ENCODE measurements around the gene RASA1.
A peak's percentile ranks its signal among the peaks of the same experiment; 100 is the strongest.
"Not testable (repeated sequence)": the region's sequence is repeated elsewhere in the genome, so short reads cannot be mapped to it uniquely, and the experiment has no call there.

The RASA1 gene

GRCh38 chr5:87267574-87268125 lies at the start of gene RASA1:
RASA1 (plus strand) TSS chr5:87267883; CDS start chr5:87268452, 569 bp downstream.
- DNase-seq: peak; percentile 92

- DNase-seq: no peak
These were observed 37.9 kb upstream of the RASA1 start for GRCh38 chr5:87229780-87230179.

- no peak for DNase-seq
These were observed 36.5 kb upstream of the RASA1 start for GRCh38 chr5:87231037-87231808.

GRCh38 chr5:87233143-87233542 lies 34.5 kb upstream of the RASA1 start:
- no peak for DNase-seq

GRCh38 chr5:87241555-87241954 lies 26.1 kb upstream of the RASA1 start:
- no peak for DNase-seq

- DNase-seq: no peak
These were observed 25.4 kb upstream of the RASA1 start for GRCh38 chr5:87242242-87242641.

GRCh38 chr5:87243161-87243844 lies 24.4 kb upstream of the RASA1 start:
- peak; percentile 7 for DNase-seq

GRCh38 chr5:87245451-87245850 lies 22.2 kb upstream of the RASA1 start:
- no peak for DNase-seq

- DNase-seq: no peak
These were observed 21.6 kb upstream of the RASA1 start for GRCh38 chr5:87246061-87246460.

GRCh38 chr5:87252283-87252605 lies 15.4 kb upstream of the RASA1 start:
- DNase-seq: no peak

GRCh38 chr5:87254035-87254434 lies 13.6 kb upstream of the RASA1 start:
- no peak for DNase-seq

GRCh38 chr5:87258507-87258906 lies 9.2 kb upstream of the RASA1 start:
- no peak for DNase-seq

- peak; percentile 9 for DNase-seq
These were observed 7.0 kb upstream of the RASA1 start for GRCh38 chr5:87260604-87261192.

GRCh38 chr5:87263498-87263897 lies 4.2 kb upstream of the RASA1 start:
- no peak for DNase-seq

- DNase-seq: no peak
These were observed 639 bp upstream of the RASA1 start for GRCh38 chr5:87266914-87267573.

- peak; percentile 80 for DNase-seq
These were observed 665 bp downstream of the RASA1 start for GRCh38 chr5:87268126-87268969.

GRCh38 chr5:87268970-87269377 lies 1.3 kb downstream of the RASA1 start:
- DNase-seq: no peak

- not testable (repeated sequence) for DNase-seq
These were observed 3.2 kb downstream of the RASA1 start for GRCh38 chr5:87270888-87271287.

- DNase-seq: no peak
These were observed 9.0 kb downstream of the RASA1 start for GRCh38 chr5:87276655-87277054.

- no peak for DNase-seq
These were observed 9.7 kb downstream of the RASA1 start for GRCh38 chr5:87277279-87277835.

- DNase-seq: no peak
These were observed 11.0 kb downstream of the RASA1 start for GRCh38 chr5:87278590-87279100.

- no peak for DNase-seq
These were observed 14.6 kb downstream of the RASA1 start for GRCh38 chr5:87282269-87282668.
